Measurements from ENCODE around the gene S100A2.

S100A2 gene

DNA sequence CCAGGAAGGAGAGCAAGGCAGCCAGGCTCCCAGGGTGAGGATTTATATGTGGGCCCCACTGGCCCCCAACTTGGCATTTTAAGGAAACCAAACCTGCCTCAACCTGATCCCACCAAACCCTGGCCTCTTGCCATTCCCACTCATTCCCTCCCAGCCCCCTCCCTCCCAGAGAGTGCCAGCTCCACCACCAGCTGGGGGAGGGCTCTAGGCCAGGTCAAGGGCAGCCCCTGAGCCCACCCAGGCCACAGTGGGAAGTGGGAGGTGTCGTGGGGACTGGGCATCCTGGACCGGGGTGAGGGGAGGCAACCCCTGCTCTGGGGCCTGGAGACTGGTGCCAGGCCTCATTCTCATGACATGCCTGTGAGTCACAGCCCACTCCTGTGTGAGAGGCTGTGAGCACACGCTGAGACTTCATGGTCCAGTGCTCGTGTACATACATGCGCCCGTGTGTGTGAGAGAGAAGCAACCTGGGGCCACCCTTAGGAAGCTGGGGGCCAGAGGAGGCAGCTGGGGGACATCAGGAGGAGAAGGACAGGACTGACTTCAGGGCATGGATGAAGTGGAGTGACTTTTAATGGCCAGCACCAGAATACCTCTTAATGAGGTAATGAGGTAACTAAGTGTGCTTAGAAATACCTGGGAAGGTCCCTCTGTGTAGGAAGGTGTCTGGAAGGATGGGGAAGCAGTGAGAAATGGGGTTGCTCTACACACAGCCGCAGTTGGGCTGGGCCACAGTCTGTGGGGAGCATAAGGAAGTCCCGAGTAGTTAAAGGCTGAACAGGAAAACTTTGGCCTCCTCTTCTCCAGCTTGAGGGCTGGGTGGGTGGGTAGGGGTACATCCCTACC is at the start of gene S100A2:
Gene S100A2 (minus strand): TSS at position 316 of the 846 bp plus-strand sequence. CDS start 1,967 bp downstream, outside the sequence.
- DNase-seq (ENCODE audit: insufficient read length, low spot score) (peak; percentile 84), FAIRE-seq (no peak)
- TF ChIP-seq POLR2A (IDR thresholded peaks at IDR 0.05; ENCODE audit: low read depth, low read length): 0 out of 2 replicates have a peak, but pooled peaks have one; percentile 11

GRCh38 chr1:153615406-153615805 is 49.8 kb upstream of the S100A2 start:
- no peak for TF ChIP-seq POLR2A (IDR thresholded peaks at IDR 0.05; ENCODE audit: low read depth, low read length)
- no peak for FAIRE-seq
- DNase-seq (ENCODE audit: insufficient read length, low spot score): no peak

GRCh38 chr1:153614906-153615305 is 49.3 kb upstream of the S100A2 start:
- DNase-seq (ENCODE audit: insufficient read length, low spot score) (no peak), FAIRE-seq (no peak)
- no peak for TF ChIP-seq POLR2A (IDR thresholded peaks at IDR 0.05; ENCODE audit: low read depth, low read length)

GRCh38 chr1:153614189-153614900 is 48.7 kb upstream of the S100A2 start:
- FAIRE-seq (no peak), DNase-seq (ENCODE audit: insufficient read length, low spot score) (no peak)

GRCh38 chr1:153613406-153613805 is 47.8 kb upstream of the S100A2 start:
- no peak for TF ChIP-seq POLR2A (IDR thresholded peaks at IDR 0.05; ENCODE audit: low read depth, low read length)
- FAIRE-seq: no peak
- no peak for DNase-seq (ENCODE audit: insufficient read length, low spot score)

More at GRCh38 chr1:153614189-153614900, 48.7 kb upstream of the S100A2 start:
- TF ChIP-seq POLR2A (IDR thresholded peaks at IDR 0.05; ENCODE audit: low read depth, low read length): no peak

DNA sequence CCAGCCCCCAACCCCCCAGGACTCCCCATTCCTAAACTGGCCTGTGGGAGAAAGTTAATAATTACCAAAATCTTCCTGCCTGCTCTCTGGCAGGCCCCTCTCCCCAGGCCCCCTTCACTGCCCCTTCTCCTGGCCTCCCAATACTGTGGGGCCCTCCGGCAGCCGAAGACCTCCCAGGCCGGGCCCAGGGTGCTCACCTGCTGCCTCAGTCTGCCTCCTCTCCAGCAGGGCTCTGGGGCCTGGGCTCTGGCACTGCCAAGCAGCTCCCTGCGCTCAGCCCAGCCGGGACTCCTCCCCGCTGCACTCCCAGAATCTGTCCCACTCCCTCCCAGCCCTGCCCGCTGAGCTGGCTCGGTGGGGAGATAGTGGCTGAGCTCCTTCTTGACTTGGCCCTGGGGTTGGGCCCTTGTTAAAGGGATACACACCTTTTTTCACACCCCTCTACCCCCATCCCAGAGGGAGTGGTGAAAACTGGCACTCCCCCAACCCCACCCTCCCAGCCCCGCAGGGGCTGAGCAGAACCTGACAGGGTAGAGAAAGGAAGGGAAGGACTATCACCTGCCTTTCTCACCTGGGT is 47.2 kb upstream of the S100A2 start, which contains the start of gene S100A16:
Gene S100A16 (minus strand): TSS at position 383 of the 577 bp plus-strand sequence. CDS start 4,986 bp downstream, outside the sequence.
- DNase-seq (ENCODE audit: insufficient read length, low spot score): peak; percentile 61
- no peak for FAIRE-seq
- TF ChIP-seq POLR2A (IDR thresholded peaks at IDR 0.05; ENCODE audit: low read depth, low read length): peak; percentile 91

GRCh38 chr1:153612111-153612754 is 46.6 kb upstream of the S100A2 start:
- FAIRE-seq: no peak
- no peak for TF ChIP-seq POLR2A (IDR thresholded peaks at IDR 0.05; ENCODE audit: low read depth, low read length)
- DNase-seq (ENCODE audit: insufficient read length, low spot score): no peak

- FAIRE-seq (no peak), DNase-seq (ENCODE audit: insufficient read length, low spot score) (no peak)
- no peak for TF ChIP-seq POLR2A (IDR thresholded peaks at IDR 0.05; ENCODE audit: low read depth, low read length)
These were observed 45.7 kb upstream of the S100A2 start for GRCh38 chr1:153611356-153611755.

DNA sequence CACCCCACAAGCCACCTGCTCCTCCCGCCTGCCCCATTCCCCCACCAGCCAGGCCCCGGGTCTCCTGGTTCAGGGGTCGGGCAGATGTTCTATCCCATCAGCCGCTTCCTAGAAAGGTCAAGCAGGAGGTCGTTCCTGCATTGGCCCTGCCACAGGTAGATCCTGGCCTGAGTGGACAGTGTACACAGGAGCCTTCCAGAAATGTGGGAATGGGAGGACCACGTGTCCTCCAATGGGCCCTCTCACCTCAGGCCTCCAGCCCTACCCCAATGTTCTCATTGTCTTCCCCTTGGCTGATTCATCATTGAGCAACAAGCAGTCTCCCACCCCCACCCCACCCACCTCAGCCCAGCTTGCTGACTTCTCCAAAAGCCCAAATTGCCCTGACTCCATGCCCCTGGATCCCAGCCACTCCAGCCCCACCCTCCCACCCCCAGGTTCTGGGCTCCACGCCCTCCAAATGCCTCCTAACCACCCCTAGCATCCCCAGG is 45.2 kb upstream of the S100A2 start:
- FAIRE-seq: no peak
- DNase-seq (ENCODE audit: insufficient read length, low spot score): peak; percentile 47

GRCh38 chr1:153610334-153610733 is 44.7 kb upstream of the S100A2 start:
- DNase-seq (ENCODE audit: insufficient read length, low spot score): peak; percentile 60
- TF ChIP-seq POLR2A (IDR thresholded peaks at IDR 0.05; ENCODE audit: low read depth, low read length): no peak
- FAIRE-seq: no peak

More for the DNA sequence above, 45.2 kb upstream of the S100A2 start:
- TF ChIP-seq POLR2A (IDR thresholded peaks at IDR 0.05; ENCODE audit: low read depth, low read length): no peak

GRCh38 chr1:153609585-153609907 is 43.9 kb upstream of the S100A2 start:
- TF ChIP-seq POLR2A (IDR thresholded peaks at IDR 0.05; ENCODE audit: low read depth, low read length): no peak
- DNase-seq (ENCODE audit: insufficient read length, low spot score) (no peak), FAIRE-seq (no peak)

DNA sequence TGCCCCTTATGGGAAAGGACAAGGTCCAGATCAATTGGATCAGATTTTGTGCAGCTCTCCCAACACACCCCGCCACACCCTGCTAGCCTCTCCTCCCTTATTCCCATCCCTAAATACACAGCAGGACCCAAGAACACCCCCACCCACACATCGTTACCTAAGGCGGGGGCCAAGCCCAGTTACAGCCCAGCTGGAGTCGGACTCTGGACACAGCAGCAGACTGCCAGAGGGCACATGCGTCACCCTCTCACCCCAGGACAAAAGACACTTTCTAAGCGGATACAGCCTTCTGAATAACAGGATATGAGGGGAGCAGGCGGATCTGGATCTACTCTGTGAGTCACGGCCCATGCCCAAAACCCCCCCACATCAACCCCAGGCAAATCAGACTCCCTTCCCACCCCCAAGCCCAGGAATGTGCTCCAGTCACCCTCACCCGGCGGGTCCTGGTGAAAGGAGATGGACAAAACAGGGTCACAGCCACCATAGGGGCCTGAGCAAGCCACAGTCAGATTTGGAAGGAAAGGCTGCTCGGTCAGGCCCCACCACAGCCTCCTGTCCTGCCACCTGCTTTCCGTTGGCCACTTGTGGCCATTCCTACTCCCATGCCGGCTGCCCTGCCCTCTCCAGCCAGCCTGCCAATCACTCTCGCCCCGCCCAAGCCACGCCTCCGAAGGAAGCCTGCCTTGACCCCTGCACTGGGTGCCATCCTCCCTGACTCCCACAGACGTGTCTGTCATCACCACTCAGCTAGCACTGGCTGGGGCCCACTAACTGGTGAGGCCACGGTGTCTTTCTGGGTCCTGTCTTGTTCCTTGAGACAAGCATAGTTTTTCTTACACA is 43.3 kb upstream of the S100A2 start:
- peak; percentile 88 for DNase-seq (ENCODE audit: insufficient read length, low spot score)
- no peak for FAIRE-seq
- peak; percentile 63 for TF ChIP-seq POLR2A (IDR thresholded peaks at IDR 0.05; ENCODE audit: low read depth, low read length)
